Measurements from ENCODE around the gene PROM1.

PROM1 gene

GRCh38 chr4:16120720-16121119, 36.9 kb upstream of the PROM1 start:
- no peaks in the 10 kb centered on the region for H3K36me3 ChIP-seq (replicated peaks)
- no peak overlapping the region for H3K4me3 ChIP-seq (ENCODE audit: low read depth, low read length)
- no peak for TF ChIP-seq CTCF (IDR thresholded peaks at IDR 0.05; ENCODE audit: low read depth, low read length, missing control alignments)
- DNase-seq: no peak
- in situ Hi-C loops (cut with HindIII; ENCODE audit: low pct_ligation_motif_present, low sequenced_read_pairs): no loop called here
- no peak overlapping the region for H3K27ac ChIP-seq
- H3K27me3 ChIP-seq (replicated peaks): no peaks in the 10 kb centered on the region

- TF ChIP-seq CTCF (IDR thresholded peaks at IDR 0.05; ENCODE audit: low read depth, low read length, missing control alignments): no peak
- no peak for DNase-seq
- H3K4me3 ChIP-seq (ENCODE audit: low read depth, low read length): no peak overlapping the region
- no peak overlapping the region for H3K27ac ChIP-seq
- H3K36me3 ChIP-seq (replicated peaks): no peaks in the 10 kb centered on the region
- in situ Hi-C loops (cut with HindIII; ENCODE audit: low pct_ligation_motif_present, low sequenced_read_pairs): no loop called here
- no peaks in the 10 kb centered on the region for H3K27me3 ChIP-seq (replicated peaks)
Observed at GRCh38 chr4:16119981-16120380, 36.2 kb upstream of the PROM1 start.

- in situ Hi-C loops (cut with HindIII; ENCODE audit: low pct_ligation_motif_present, low sequenced_read_pairs): no loop called here
- Histone ChIP-seq H3K4me3 (ENCODE audit: low read depth, low read length) (no peak overlapping the region), H3K36me3 (replicated peaks) (no peaks in the 10 kb centered on the region), H3K27me3 (replicated peaks) (no peaks in the 10 kb centered on the region), H3K27ac (no peak overlapping the region)
- no peak for DNase-seq
- TF ChIP-seq CTCF (IDR thresholded peaks at IDR 0.05; ENCODE audit: low read depth, low read length, missing control alignments): no peak
Observed at GRCh38 chr4:16118090-16118489, 34.3 kb upstream of the PROM1 start.

GRCh38 chr4:16117164-16117563, 33.3 kb upstream of the PROM1 start:
- H3K4me3 ChIP-seq (ENCODE audit: low read depth, low read length): no peak overlapping the region
- H3K27me3 ChIP-seq (replicated peaks): no peaks in the 10 kb centered on the region
- H3K27ac ChIP-seq: no peak overlapping the region
- DNase-seq: no peak
- in situ Hi-C loops (cut with HindIII; ENCODE audit: low pct_ligation_motif_present, low sequenced_read_pairs): no loop called here
- no peaks in the 10 kb centered on the region for H3K36me3 ChIP-seq (replicated peaks)
- TF ChIP-seq CTCF (IDR thresholded peaks at IDR 0.05; ENCODE audit: low read depth, low read length, missing control alignments): no peak

GRCh38 chr4:16116493-16116990, 32.7 kb upstream of the PROM1 start:
- Histone ChIP-seq H3K4me3 (ENCODE audit: low read depth, low read length) (no peak overlapping the region), H3K27me3 (replicated peaks) (no peaks in the 10 kb centered on the region), H3K27ac (no peak overlapping the region), H3K36me3 (replicated peaks) (no peaks in the 10 kb centered on the region)
- no peak for DNase-seq
- in situ Hi-C loops (cut with HindIII; ENCODE audit: low pct_ligation_motif_present, low sequenced_read_pairs): no loop called here
- TF ChIP-seq CTCF (IDR thresholded peaks at IDR 0.05; ENCODE audit: low read depth, low read length, missing control alignments): no peak

GRCh38 chr4:16116019-16116418, 32.2 kb upstream of the PROM1 start:
- DNase-seq: no peak
- no peaks in the 10 kb centered on the region for H3K36me3 ChIP-seq (replicated peaks)
- in situ Hi-C loops (cut with HindIII; ENCODE audit: low pct_ligation_motif_present, low sequenced_read_pairs): no loop called here
- H3K27me3 ChIP-seq (replicated peaks): no peaks in the 10 kb centered on the region
- H3K27ac ChIP-seq: no peak overlapping the region
- no peak for TF ChIP-seq CTCF (IDR thresholded peaks at IDR 0.05; ENCODE audit: low read depth, low read length, missing control alignments)
- H3K4me3 ChIP-seq (ENCODE audit: low read depth, low read length): no peak overlapping the region

All from brain microvascular endothelial cell (primary cell).